AG04450 (cell line): Measurements from ENCODE around the gene NOL3. TPM values are rescaled to one million over a fixed set of nuclear protein-coding genes. Genes with fewer than 3 reads are reported as not detected.

Experiments
- CTCF ChIA-PET: fragments of 300-600, 350-600 bp; formaldehyde crosslinking; extraction: SDS; loops from one replicate; lab custom pipeline; 2022; ENCODE audit warnings: antibody characterized with exemption, inconsistent platforms; lab: Charles Lee
- POLR2A ChIA-PET: fragments of 350-600 bp; formaldehyde crosslinking; extraction: SDS; loops from one replicate; lab custom pipeline; 2021; ENCODE audit warnings: antibody characterized with exemption, inconsistent platforms; lab: Yijun Ruan, JAX
- DNase-seq: peaks from one replicate; pipeline ENCODE4 v3.0.0-alpha.2; 2011; ENCODE audit warnings: low read depth, low spot score
- H3K27ac ChIP-seq: one replicate; pipeline ENCODE4 v1.5.1; 2012; ENCODE audit warnings: low read depth, low read length, control low read depth
- H3K27me3 ChIP-seq: one replicate; pipeline ENCODE4 v1.6.0; 2012; ENCODE audit warnings: low read length; ENCODE audit not compliant: control insufficient read depth, insufficient read depth
- H3K4me3 ChIP-seq: 2 replicates; pipeline ENCODE4 v1.5.1; 2011; ENCODE audit warnings: mild to moderate bottlenecking, low read depth, low read length, control low read depth
- H3K9me3 ChIP-seq: 2 replicates; pipeline ENCODE4 v1.5.1; 2012; ENCODE audit warnings: low read length; ENCODE audit not compliant: control insufficient read depth, insufficient read depth
- polyA plus RNA-seq: library from polyadenylated mRNA; depleted of rRNA; stranded (reverse); fragments of >200 nt; gene quantifications from 2 replicates; pipeline ENCODE4 v1.2.3, GENCODE V29; 2011
- TF ChIP-seq, protein P1 (sequence below): IDR thresholded peaks from 2 replicates; pipeline ENCODE4 v1.5.1; 2011; ENCODE audit warnings: low read depth, low read length, control low read depth, inconsistent platforms

NOL3 gene
- polyA plus RNA-seq, 1 experiment, result 8.2 TPM

DNA sequence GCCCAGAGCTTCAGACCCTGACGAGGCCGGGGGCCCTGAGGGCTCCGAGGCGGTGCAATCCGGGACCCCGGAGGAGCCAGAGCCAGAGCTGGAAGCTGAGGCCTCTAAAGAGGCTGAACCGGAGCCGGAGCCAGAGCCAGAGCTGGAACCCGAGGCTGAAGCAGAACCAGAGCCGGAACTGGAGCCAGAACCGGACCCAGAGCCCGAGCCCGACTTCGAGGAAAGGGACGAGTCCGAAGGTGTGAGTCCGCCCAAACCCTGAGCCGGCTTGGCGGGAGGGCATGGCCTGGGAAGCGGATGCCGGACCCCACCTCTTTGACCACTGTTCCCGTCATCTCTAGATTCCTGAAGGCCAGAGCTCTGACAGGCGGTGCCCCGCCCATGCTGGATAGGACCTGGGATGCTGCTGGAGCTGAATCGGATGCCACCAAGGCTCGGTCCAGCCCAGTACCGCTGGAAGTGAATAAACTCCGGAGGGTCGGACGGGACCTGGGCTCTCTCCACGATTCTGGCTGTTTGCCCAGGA, 4.4 kb downstream of the NOL3 start:
- TF ChIP-seq, protein P1, sequence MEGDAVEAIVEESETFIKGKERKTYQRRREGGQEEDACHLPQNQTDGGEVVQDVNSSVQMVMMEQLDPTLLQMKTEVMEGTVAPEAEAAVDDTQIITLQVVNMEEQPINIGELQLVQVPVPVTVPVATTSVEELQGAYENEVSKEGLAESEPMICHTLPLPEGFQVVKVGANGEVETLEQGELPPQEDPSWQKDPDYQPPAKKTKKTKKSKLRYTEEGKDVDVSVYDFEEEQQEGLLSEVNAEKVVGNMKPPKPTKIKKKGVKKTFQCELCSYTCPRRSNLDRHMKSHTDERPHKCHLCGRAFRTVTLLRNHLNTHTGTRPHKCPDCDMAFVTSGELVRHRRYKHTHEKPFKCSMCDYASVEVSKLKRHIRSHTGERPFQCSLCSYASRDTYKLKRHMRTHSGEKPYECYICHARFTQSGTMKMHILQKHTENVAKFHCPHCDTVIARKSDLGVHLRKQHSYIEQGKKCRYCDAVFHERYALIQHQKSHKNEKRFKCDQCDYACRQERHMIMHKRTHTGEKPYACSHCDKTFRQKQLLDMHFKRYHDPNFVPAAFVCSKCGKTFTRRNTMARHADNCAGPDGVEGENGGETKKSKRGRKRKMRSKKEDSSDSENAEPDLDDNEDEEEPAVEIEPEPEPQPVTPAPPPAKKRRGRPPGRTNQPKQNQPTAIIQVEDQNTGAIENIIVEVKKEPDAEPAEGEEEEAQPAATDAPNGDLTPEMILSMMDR, result no peak
- POLR2A ChIA-PET, result interaction anchor here (0.5 to 1.3 kb wide), 3 partner anchors 11 to 228 kb away, joined by 3 to 4 read pairs (median 3); no protein-coding TSS in a partner anchor

DNA sequence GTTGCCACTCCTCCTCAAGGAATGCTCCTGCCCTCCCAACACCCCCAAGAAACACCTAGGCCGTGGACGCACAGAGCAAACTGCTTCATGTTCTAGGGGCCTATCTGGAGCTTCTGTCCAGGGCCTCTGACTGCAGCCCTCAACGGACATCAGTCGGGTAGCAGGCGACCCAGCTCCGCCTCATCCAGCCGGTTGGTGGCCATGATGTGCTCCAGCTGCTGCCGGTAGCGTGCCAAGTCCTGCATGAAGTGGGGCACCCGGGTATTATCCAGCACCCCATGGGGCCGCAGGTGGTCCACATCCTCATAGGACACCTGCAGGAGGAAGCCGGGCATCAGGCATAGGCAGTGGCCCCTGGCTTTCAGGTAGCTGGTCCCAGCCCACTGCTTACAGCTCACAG, 6.3 kb downstream of the NOL3 start:
- TF ChIP-seq, protein P1, result no peak
- ChIA-PET POLR2A (interaction anchor here (1.4 kb wide), 1 partner anchor 21 kb away, joined by 3 read pairs; no protein-coding TSS in a partner anchor), CTCF (interaction anchor here (0.6 to 2.2 kb wide), 3 partner anchors 9 to 22 kb away, joined by 3 to 11 read pairs (median 7); no protein-coding TSS in a partner anchor)
- H3K27me3 ChIP-seq, result no peaks in the 10 kb centered on the region
- no peaks in the 10 kb centered on the region; the same call in 1 of the 2 replicates for H3K9me3 ChIP-seq
- no peak overlapping the region for H3K4me3 ChIP-seq
- H3K27ac ChIP-seq, result no peak overlapping the region
- no peak for DNase-seq

More for the DNA sequence above, 4.4 kb downstream of the NOL3 start:
- H3K4me3 ChIP-seq, result peak overlapping the region; percentile 52
- no peak for DNase-seq
- no peaks in the 10 kb centered on the region for H3K27me3 ChIP-seq
- CTCF ChIA-PET, result interaction anchor here (0.6 to 2.2 kb wide), 4 partner anchors 15 to 316 kb away, joined by 3 to 11 read pairs (median 4); partner anchors contain the start of genes B3GNT9, FBXL8 and TRADD
- H3K27ac ChIP-seq, result no peak overlapping the region
- no peaks in the 10 kb centered on the region; the same call in 1 of the 2 replicates for H3K9me3 ChIP-seq

DNA sequence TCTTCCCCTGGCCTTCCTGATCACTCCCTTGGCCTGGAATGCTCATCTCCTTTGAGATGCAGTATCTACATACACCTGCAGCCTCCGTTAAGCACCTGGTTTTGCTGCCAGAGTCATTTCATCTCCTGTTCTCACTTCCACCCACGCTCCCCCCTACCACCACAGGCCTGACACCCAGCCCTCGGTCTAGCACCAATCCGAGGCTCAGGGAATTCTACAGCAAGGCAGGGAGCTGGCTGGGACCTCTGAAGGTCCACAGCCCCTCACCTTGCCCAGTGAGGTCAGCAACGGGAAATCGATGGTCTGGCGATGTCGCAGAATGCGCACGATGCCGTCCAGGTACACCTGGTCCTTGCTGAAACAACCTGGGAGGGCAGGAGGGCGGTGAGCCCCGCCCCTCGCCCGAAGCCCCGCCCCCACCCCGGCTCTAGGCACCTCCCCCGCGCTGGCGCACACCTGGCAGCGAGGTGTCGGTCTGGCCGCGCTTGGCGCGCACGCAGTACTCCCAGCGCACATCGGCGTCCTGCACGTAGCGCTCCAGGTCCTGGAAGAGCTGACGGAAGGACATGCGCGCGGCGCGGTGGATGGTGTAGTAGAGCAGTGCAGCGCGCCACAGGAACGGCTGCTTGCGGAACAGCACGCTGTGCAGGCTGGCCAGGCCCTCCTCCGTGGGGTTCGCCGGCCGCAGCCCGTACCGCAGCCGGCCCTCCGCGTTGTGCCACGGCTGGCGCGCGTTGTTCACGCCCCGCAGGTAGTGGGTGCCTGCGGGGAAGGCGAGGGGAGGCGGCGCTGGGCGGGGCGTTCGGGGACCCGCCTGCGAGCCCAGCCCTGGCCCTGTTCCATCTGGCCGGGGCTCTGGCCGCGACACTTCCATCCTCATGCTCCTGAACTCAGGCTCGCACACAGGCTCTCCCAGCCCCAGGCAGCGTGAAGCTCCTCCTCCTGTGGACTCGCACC, 7.7 kb downstream of the NOL3 start:
- DNase-seq, result no peak
- Histone ChIP-seq H3K27me3 (no peaks in the 10 kb centered on the region), H3K27ac (no peak overlapping the region), H3K4me3 (peak overlapping the region; percentile 20; the same call in 1 of the 2 replicates), H3K9me3 (no peaks in the 10 kb centered on the region; the same call in 1 of the 2 replicates)
- ChIA-PET POLR2A (interaction anchor here (1.4 kb wide), 1 partner anchor 23 kb away, joined by 3 read pairs; no protein-coding TSS in a partner anchor), CTCF (interaction anchor here (0.6 kb wide), 1 partner anchor 223 kb away, joined by 3 read pairs; no protein-coding TSS in a partner anchor)
- TF ChIP-seq, protein P1, result no peak

DNA sequence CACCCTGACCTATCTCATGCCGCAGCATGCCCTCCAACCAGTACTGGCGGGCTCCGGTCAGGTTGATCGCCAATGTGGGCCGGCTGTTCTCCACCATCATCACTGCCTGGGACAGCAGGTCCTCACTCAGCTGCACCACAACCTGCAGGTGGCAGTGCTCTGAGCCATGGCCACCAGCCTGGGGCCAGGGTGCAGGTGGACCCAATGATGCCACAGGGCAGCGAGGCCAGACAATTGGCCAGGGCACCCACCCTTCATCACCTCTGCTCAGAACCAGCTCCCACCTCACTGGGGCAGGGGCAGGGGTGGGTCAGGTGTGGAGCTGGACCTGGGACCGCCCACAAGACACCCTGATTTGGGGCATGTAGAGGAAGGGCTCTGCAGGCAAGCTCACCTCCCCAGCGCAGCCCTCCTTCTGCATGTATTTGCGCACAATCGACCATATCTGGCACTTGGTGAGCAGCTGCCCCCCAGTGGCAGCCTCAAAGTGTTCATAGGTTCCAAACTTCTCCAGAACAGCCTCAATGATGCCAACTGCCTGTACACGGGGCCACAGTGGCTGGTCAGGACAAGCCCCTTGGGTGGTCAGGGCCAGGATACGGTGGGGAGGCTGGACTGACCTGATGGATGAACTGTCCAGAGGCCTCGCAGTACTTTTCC, 9.2 kb downstream of the NOL3 start:
- no peak overlapping the region for H3K4me3 ChIP-seq
- TF ChIP-seq, protein P1, result no peak
- POLR2A ChIA-PET, result interaction anchor here (1.1 kb wide), 1 partner anchor 335 kb away, joined by 3 read pairs; no protein-coding TSS in a partner anchor
- no peak overlapping the region for H3K27ac ChIP-seq
- no peaks in the 10 kb centered on the region; the same call in 1 of the 2 replicates for H3K9me3 ChIP-seq
- CTCF ChIA-PET, result interaction anchor here (1.1 kb wide), 1 partner anchor 11 kb away, joined by 4 read pairs; no protein-coding TSS in a partner anchor
- no peaks in the 10 kb centered on the region for H3K27me3 ChIP-seq
- no peak for DNase-seq
